ENCODE data around the gene SGO2. TPM values are rescaled to one million over a fixed set of nuclear protein-coding genes. Genes with fewer than 3 reads are reported as not detected.

The SGO2 gene
- total and polyA plus RNA-seq, 2 donors (not counting 3 experiments of a cell fraction or from before 2014, with no cell fraction given) = 1.7 to 20.5 TPM

DNA sequence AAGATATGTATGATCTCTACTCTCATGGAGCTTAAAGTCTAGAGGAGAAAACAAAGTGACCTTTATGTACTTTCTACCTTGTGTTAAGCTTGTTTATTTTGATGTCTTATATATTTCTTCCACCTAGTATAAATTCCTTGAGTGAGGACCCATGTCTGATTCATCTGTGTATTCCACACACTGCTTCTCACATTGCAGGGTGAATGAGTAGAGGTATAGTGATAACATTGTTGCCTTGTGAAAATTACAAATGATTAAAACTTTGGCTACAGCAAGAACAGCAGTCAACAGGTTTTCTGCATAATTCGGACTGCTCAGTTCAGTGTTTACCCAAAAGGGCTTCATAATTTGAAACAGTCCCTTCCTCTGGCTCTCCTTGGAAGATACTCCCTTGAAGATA is 96.1 kb downstream of the SGO2 start:
- no peak for FAIRE-seq

More for the DNA sequence above, 96.1 kb downstream of the SGO2 start:
- BruUV-seq (replicated peaks) = no TSS peak
- no peak overlapping the region for H2AFZ ChIP-seq (ENCODE audit: low read depth, low read length)
- no peak overlapping the region for H3K27ac ChIP-seq (ENCODE audit: insufficient read depth, low read depth, low read length)
- H3K79me2 ChIP-seq (ENCODE audit: control insufficient read depth, insufficient read depth, low read length) = no peaks in the 10 kb centered on the region
- TF ChIP-seq GATA2 (IDR thresholded peaks at IDR 0.05; ENCODE audit: insufficient read depth, insufficient read length, low read depth, low read length) (no peak), MYC (IDR thresholded peaks at IDR 0.05; ENCODE audit: low read depth, low read length) (no peak), POLR2AphosphoS5 (IDR thresholded peaks at IDR 0.05; ENCODE audit: insufficient read depth, low read depth, low read length) (no peak), JUN (IDR thresholded peaks at IDR 0.05; ENCODE audit: borderline replicate concordance, insufficient read depth, insufficient read length, low read depth) (no peak), FOS (IDR thresholded peaks at IDR 0.05; ENCODE audit: borderline replicate concordance, insufficient read depth, low read length) (no peak)
- TF ChIP-seq, protein P1, sequence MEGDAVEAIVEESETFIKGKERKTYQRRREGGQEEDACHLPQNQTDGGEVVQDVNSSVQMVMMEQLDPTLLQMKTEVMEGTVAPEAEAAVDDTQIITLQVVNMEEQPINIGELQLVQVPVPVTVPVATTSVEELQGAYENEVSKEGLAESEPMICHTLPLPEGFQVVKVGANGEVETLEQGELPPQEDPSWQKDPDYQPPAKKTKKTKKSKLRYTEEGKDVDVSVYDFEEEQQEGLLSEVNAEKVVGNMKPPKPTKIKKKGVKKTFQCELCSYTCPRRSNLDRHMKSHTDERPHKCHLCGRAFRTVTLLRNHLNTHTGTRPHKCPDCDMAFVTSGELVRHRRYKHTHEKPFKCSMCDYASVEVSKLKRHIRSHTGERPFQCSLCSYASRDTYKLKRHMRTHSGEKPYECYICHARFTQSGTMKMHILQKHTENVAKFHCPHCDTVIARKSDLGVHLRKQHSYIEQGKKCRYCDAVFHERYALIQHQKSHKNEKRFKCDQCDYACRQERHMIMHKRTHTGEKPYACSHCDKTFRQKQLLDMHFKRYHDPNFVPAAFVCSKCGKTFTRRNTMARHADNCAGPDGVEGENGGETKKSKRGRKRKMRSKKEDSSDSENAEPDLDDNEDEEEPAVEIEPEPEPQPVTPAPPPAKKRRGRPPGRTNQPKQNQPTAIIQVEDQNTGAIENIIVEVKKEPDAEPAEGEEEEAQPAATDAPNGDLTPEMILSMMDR (IDR thresholded peaks at IDR 0.05; ENCODE audit: extremely low read depth in 1 of 2, insufficient read depth in 1 of 2, low read depth in 1 of 2, low read length in 2 of 2) = no peak
- TF ChIP-seq, protein P2, sequence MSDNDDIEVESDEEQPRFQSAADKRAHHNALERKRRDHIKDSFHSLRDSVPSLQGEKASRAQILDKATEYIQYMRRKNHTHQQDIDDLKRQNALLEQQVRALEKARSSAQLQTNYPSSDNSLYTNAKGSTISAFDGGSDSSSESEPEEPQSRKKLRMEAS (IDR thresholded peaks at IDR 0.05; ENCODE audit: insufficient read depth, insufficient read length) = no peak
- H3K9me3 ChIP-seq (replicated peaks; ENCODE audit: control insufficient read depth, insufficient read depth, low read length) = no peaks in the 10 kb centered on the region
- H3K4me2 ChIP-seq (ENCODE audit: insufficient read depth, low read length) = no peak overlapping the region
- no peaks in the 10 kb centered on the region for H3K36me3 ChIP-seq (ENCODE audit: control insufficient read depth in 2 of 2, extremely low read depth in 1 of 2, insufficient read depth in 2 of 2, low read length in 2 of 2)
- no peaks in the 10 kb centered on the region for H3K9me1 ChIP-seq (replicated peaks; ENCODE audit: control insufficient read depth, extremely low read depth, insufficient read depth, low read length)
- H3K4me3 ChIP-seq (replicated peaks in 1 of 3; ENCODE audit: insufficient read depth in 1 of 3, low read depth in 1 of 3, low read length in 3 of 3) = no peak overlapping the region
- DNase-seq (ENCODE audit: low read depth, low spot score) = no peak
- H3K4me1 ChIP-seq (ENCODE audit: control insufficient read depth, extremely low read depth, insufficient read depth, low read length) = no peaks in the 10 kb centered on the region
- no peak overlapping the region for H3K9ac ChIP-seq (replicated peaks; ENCODE audit: extremely low read depth, insufficient read depth, low read length)
- intact Hi-C loops (cut with micrococcal nuclease) = no loop called here
- POLR2A ChIA-PET = no interaction called here
- no peaks in the 10 kb centered on the region for H4K20me1 ChIP-seq (replicated peaks; ENCODE audit: control insufficient read depth, extremely low read depth, insufficient read depth, low read length)
- dilution Hi-C loops (cut with MboI; ENCODE audit: extremely low pct_ligation_motif_present, low sequenced_read_pairs) = no loop called here
- CTCF ChIA-PET = no interaction called here
- H3K27me3 ChIP-seq (ENCODE audit: control insufficient read depth in 2 of 2, insufficient read depth in 2 of 2, low read length in 2 of 2) = peaks cover 0 to under 1% of the 10 kb centered on the region in 2 experiments
